Heart right ventricle (tissue), 16 donors: ENCODE results near the gene ACKR1. TPM values are rescaled to one million over a fixed set of nuclear protein-coding genes. Genes with fewer than 3 reads are reported as not detected.

ENCODE experiments used
- ATAC-seq, 8 donors: fragments of 200-7000 bp; cut with Tn5 transposase; one replicate each; pipeline ENCODE4 v1.9.1; 2020; ENCODE audit warnings: mild to moderate bottlenecking in 8 of 8, moderate library complexity in 8 of 8, moderate number of reproducible peaks in 1 of 8
- DNase-seq, 2 donors: peaks; one replicate each; pipeline ENCODE4 v3.0.0-alpha.2; 2020
- H3K27ac ChIP-seq, 10 donors: fragments of 200-600 bp; sonication (generic) in 2 of 10; one replicate each; pipeline versions ENCODE4 v1.5.0 to v1.8.0; 2020 to 2022; ENCODE audit warnings: mild to moderate bottlenecking in 3 of 10
- H3K27me3 ChIP-seq, 7 donors: fragments of 200-600 bp; one replicate each; pipeline ENCODE4 v1.8.0; 2021 to 2022; ENCODE audit warnings: mild to moderate bottlenecking in 2 of 7
- H3K36me3 ChIP-seq, 9 donors: fragments of 200-600 bp; sonication (generic) in 1 of 9; one replicate each; pipeline versions ENCODE4 v1.5.0 to v1.8.0; 2020 to 2022; ENCODE audit warnings: mild to moderate bottlenecking in 2 of 9
- H3K4me1 ChIP-seq, 9 donors: fragments of 200-600 bp; sonication (generic) in 1 of 9; one replicate each; pipeline versions ENCODE4 v1.5.0 to v1.8.0; 2020 to 2022; ENCODE audit warnings: mild to moderate bottlenecking in 4 of 9
- H3K4me3 ChIP-seq, 10 donors: fragments of 200-600 bp; sonication (generic) in 2 of 10; one replicate each; pipeline versions ENCODE4 v1.5.0 to v1.8.0; 2020 to 2022; ENCODE audit warnings: mild to moderate bottlenecking in 7 of 10, moderate library complexity in 2 of 10
- H3K9me3 ChIP-seq, 11 donors: fragments of 200-600 bp in 10 of 11; sonication (generic) in 2 of 11; one replicate each; pipeline versions ENCODE4 v1.5.0 to v1.8.0; 2013 to 2022; ENCODE audit warnings: mild to moderate bottlenecking in 2 of 11, control low read depth in 1 of 11, moderate library complexity in 1 of 11
- WGBS, 2 donors: extraction: QIAGEN DNeasy Blood & Tissue Kit; methylation state at CpG; one replicate each; pipeline ENCODE4 v1.1.7; 2013; ENCODE audit warnings: inconsistent platforms in 1 of 2; 5-methylcytosine and 5-hydroxymethylcytosine counted together
- intact Hi-C, 10 donors: fragments of 100-400 bp; cut with DNase I; formaldehyde crosslinking; loops; one replicate each; pipeline versions ENCODE4 v1.11.1 to v1.14.2; 2022
- polyA plus RNA-seq, 2 donors: library from polyadenylated mRNA; stranded (reverse); fragments of 200-250 nt; gene quantifications; one replicate each; pipeline ENCODE4 v1.2.3, GENCODE V29; 2013
- total RNA-seq, 10 donors: library from RNA; stranded (reverse); fragmentation: NEBNext Ultra II Directional in 3 of 10; extraction: Animal tissue kit (Norgen Biotek cat#: 25700) in 3 of 10; gene quantifications; one replicate each; pipeline versions ENCODE4 v1.2.1 to v1.2.4, GENCODE V29; 2021 to 2023
- TF ChIP-seq, protein P1 (sequence below), 9 donors: fragments of 200-600 bp; sonication (generic) in 2 of 9; IDR thresholded peaks; one replicate each; pipeline versions ENCODE4 v1.5.0 to v1.8.0; 2021 to 2022; ENCODE audit warnings: antibody characterized with exemption in 9 of 9, mild to moderate bottlenecking in 5 of 9, moderate library complexity in 1 of 9
- donor health status: Arrhythmogenic right ventricular cardiomyopathy.
- donor health status: ischemic (EF 13 %, LVEDD 7.1; RV severe dilation, severe dysfunction).
- donor health status: healthy with polysubstance abuse.
- donor health status: DM: no; HTN: yes; CAD: no.
- donor health status: DM: no; HTN: no; CAD: no.
- donor health status: ischemic (EF 25% LVEDD 6.9; RV normal size, moderate dysfunction).
- donor health status: ischemic (EF 25% LVEDD 5.7; RV mildly dilated, moderate dysfunction).
- donor health status: healthy.
- donor health status: DM: yes; HTN: yes; CAD: no.
- donor health status: Ischemic cardiomyopathy.
- donor health status: ischemic (EF 35%, LVEDD 5.7; RV mildly dilated, moderate dysfunction).
- donor health status: nonischemic (EF 11% LVEDD 7.7; RV severe dilation, severe dysfunction).
- donor health status: DM: yes; HTN: yes; CAD: no.
- donor health status: PGD.
- donor health status: ischemic (EF 29% LVEDD 5.4; RV normal size, mild dysfunction).
- donor health status: nonischemic (EF 23%, LVEDD 6.1; RV moderate dilation, normal function).

Gene ACKR1
- total and polyA plus RNA-seq, 12 donors = 5.0 to 45.6 (median 12.0) TPM

DNA sequence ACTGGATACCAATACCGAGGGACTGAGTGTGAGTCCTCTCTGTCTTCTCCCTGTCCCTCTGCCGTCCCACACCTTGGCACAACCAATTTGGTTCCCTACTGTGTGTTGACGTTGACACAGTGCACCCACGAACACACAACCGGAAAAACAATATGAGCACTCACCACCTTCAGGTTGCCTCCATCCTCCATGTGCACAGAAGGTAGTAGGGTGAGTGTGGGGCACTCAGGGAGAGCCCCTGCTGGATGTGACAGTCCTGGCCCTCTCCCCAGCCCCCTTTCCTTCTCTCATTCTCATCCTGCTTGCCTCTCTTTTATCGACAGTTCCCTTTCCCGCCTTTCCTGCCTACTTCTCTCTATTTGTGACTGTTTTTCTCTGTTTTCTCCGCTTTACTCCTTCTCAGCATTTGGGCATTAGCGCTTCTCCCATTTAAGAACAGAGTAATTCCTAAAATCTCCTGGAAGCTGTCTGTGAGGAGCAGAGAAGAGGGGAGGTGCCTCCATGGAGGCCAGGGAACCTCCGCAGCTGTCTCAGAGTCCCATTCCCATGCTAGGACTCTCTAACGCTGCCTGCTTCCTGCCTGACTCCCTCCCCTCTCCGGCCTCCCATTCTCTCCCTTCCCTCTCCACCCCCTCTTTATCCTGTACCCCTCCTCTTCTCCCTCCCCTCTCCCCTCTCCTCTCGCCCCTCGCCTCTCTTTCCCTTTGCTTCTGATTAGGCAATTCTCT, 16.9 kb upstream of the ACKR1 start:
- 11 to 23% methylated on average over 14 of the region's 14 CpGs for WGBS, 2 donors

DNA sequence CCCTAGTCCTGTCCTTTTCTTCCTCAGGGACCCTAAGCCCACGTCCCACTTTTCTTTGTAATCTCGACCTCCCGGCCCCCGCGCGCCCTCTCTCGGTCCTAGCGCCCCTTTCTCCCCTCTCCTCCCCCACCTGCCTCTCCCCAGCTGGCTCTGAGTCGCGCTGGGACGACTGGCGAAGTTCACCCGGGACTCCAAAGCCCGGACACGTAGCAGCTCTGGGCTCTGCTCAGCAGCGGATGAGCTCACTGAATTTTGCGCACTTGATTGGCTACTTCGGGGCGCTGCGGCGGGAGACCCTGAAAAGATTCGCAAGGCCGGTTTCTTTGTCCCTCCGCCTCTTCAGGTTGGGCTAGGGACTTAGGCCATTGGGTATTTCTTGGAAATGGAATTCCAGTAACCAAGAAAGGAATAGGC, 16.3 kb upstream of the ACKR1 start:
- TF ChIP-seq, protein P1, sequence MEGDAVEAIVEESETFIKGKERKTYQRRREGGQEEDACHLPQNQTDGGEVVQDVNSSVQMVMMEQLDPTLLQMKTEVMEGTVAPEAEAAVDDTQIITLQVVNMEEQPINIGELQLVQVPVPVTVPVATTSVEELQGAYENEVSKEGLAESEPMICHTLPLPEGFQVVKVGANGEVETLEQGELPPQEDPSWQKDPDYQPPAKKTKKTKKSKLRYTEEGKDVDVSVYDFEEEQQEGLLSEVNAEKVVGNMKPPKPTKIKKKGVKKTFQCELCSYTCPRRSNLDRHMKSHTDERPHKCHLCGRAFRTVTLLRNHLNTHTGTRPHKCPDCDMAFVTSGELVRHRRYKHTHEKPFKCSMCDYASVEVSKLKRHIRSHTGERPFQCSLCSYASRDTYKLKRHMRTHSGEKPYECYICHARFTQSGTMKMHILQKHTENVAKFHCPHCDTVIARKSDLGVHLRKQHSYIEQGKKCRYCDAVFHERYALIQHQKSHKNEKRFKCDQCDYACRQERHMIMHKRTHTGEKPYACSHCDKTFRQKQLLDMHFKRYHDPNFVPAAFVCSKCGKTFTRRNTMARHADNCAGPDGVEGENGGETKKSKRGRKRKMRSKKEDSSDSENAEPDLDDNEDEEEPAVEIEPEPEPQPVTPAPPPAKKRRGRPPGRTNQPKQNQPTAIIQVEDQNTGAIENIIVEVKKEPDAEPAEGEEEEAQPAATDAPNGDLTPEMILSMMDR (IDR thresholded peaks at IDR 0.05) = no peak
- WGBS, 2 donors = 1% methylated on average over 24 of the region's 24 CpGs
- H3K36me3 ChIP-seq = no peaks in the 10 kb centered on the region
- peak in 7 of 8 donors; percentile 89 to 94 (median 93) for ATAC-seq
- peak overlapping the region in 9 of 10 donors; percentile 5 to 40 (median 31) for H3K4me3 ChIP-seq
- DNase-seq = peak; percentile 55
- peaks cover 0 to 11% (median 0%) of the 10 kb centered on the region in 9 donors for H3K4me1 ChIP-seq
- peaks cover 0 to 87% (median 36%) of the 10 kb centered on the region in 7 donors for H3K27me3 ChIP-seq
- H3K27ac ChIP-seq = no peak overlapping the region
- intact Hi-C loops = no loop called here
- no peaks in the 10 kb centered on the region for H3K9me3 ChIP-seq

More for the DNA sequence above, 16.9 kb upstream of the ACKR1 start:
- H3K27ac ChIP-seq = no peak overlapping the region
- peak in 6 of 8 donors; percentile 35 to 76 (median 56) for ATAC-seq
- peaks cover 0 to 11% (median 0%) of the 10 kb centered on the region in 9 donors for H3K4me1 ChIP-seq
- DNase-seq = no peak
- peak overlapping the region in 9 of 10 donors; percentile 5 to 40 (median 31) for H3K4me3 ChIP-seq
- no peaks in the 10 kb centered on the region for H3K36me3 ChIP-seq
- intact Hi-C loops = no loop called here
- H3K27me3 ChIP-seq = peaks cover 0 to 93% (median 36%) of the 10 kb centered on the region in 7 donors
- H3K9me3 ChIP-seq = no peaks in the 10 kb centered on the region
- TF ChIP-seq, protein P1 (IDR thresholded peaks at IDR 0.05) = no peak

DNA sequence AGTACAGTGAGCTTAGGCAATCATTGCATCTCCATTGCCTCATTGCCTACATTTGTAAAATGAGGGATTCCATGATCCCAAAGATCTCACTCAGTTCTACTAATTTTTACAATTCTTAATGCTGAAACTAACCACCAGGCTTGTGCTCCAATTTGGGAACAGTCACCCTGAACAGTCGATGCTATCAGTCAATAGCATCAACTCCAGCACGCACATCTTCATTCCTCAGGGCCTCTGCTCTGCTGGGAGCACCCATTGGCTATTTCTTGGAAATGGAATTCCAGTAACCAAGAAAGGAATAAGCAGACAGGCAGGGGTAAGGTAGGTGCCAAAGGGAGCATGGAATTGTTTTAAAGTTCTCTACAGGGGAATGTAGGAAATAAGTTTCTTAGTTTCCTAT, 14.2 kb upstream of the ACKR1 start:
- WGBS, 2 donors = 60 to 62% methylated on average over 2 of the region's 2 CpGs
- no peak for DNase-seq
- Histone ChIP-seq H3K4me1 (peaks cover 0 to 11% (median 0%) of the 10 kb centered on the region in 9 donors), H3K27ac (no peak overlapping the region), H3K9me3 (no peaks in the 10 kb centered on the region), H3K4me3 (no peak overlapping the region), H3K27me3 (peaks cover 0 to 73% (median 34%) of the 10 kb centered on the region in 7 donors), H3K36me3 (no peaks in the 10 kb centered on the region)
- no peak for ATAC-seq
- intact Hi-C loops = no loop called here
- TF ChIP-seq, protein P1 (IDR thresholded peaks at IDR 0.05) = no peak

DNA sequence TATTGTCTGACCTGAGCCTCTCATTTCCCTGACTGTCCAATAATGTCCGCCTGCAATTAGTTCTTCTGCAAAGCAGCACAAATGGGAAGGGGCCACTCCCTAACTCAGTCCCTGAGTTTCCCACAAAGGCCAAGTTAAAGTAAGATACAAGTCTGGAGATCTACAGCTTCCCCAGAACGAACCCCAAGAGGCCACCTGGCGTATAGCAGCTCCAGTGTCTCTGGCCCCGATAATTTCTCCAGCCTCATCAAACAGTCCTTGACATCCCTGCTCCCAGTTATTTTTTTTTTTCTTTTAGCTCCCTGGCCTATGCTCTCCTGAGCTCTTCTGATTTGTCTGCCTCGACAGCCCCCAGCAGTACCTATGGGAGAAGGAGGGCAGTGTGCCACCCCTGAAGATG, 8.1 kb upstream of the ACKR1 start:
- 56 to 64% methylated on average over 5 of the region's 5 CpGs for WGBS, 2 donors
- intact Hi-C loops = loop anchor here in 8 of 10 donors (5.0 kb wide), 1 partner anchor 34 kb away; no protein-coding TSS in a partner anchor
- TF ChIP-seq, protein P1 (IDR thresholded peaks at IDR 0.05) = no peak
- Histone ChIP-seq H3K4me3 (no peak overlapping the region), H3K9me3 (no peaks in the 10 kb centered on the region), H3K27me3 (peaks cover 0 to 48% (median 13%) of the 10 kb centered on the region in 7 donors), H3K4me1 (no peaks in the 10 kb centered on the region), H3K36me3 (no peaks in the 10 kb centered on the region), H3K27ac (no peak overlapping the region)
- DNase-seq (no peak), ATAC-seq (no peak)
